ENCODE data around the gene TEX264.

Gene TEX264

GRCh38 chr3:51675201-51675611 is 4.2 kb downstream of the TEX264 start:
- peak; percentile 34 for DNase-seq
- ATAC-seq: peak; percentile 44

GRCh38 chr3:51676102-51676640 is 5.1 kb downstream of the TEX264 start:
- no peak for ATAC-seq
- DNase-seq: no peak

GRCh38 chr3:51677358-51677757 is 6.3 kb downstream of the TEX264 start:
- ATAC-seq (no peak), DNase-seq (no peak)

GRCh38 chr3:51678186-51678585 is 7.1 kb downstream of the TEX264 start:
- DNase-seq (no peak), ATAC-seq (no peak)

DNA sequence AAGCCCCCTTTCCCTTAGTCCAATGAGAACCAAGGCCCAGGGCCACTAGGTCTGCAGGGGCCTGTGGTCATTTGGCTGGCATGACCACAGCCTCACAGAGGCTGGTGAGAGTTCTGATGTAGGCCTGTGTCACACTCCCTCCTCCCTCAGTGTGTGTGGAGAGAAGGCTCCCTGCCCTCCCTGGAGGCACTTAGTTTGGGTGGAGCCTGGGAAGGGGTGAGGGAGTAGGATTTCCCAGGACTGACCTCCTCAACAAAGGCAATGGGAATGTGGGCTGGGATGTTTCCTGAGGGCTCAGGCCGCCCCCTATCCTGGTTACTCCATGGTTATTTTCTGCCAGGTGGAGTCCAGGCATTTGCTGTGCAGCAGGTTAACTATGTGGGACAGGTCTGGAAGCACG is 7.6 kb downstream of the TEX264 start:
- ATAC-seq: no peak

DNA sequence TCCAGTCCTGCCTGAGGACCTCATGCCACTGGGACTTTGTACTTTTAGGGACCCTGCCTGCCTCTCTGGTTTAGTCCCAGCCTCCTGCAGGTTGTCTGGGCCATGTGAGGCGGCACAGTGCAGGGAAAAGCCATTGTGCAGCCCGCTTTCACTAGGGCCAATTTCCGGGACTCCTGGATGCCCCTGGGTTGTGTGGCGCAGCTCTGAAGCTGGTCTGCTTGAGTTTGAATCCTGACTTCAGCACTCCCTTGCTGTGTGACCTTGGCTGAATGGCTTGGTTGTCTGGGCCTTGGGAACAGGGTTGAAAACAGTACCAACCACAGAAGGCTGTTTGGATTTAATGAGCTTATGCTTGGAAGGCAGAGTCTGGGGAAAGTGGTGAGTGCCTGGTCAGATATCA is 8.3 kb downstream of the TEX264 start:
- ATAC-seq (no peak), DNase-seq (no peak)

More for the DNA sequence above, 7.6 kb downstream of the TEX264 start:
- no peak for DNase-seq

DNA sequence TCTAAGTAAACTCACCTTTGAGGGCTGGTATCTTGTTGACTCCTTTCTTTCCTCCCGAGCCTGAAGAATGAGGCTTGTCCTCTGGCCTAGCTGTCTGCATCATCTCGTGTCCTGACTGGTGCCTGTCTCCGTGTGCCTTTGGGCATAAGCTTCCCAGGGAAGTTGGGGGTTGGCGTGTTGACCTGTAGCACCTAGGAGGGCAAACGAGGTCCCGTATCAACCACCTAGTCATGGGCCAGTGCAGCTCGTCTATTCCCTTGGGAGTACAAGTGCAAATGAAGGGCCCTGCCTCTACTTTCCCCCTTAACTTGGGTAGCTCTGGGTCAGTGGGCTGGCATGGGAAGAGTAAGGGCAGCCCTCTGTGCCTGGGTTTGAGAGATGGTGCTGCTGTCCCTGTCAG is 8.7 kb downstream of the TEX264 start:
- DNase-seq: no peak
- ATAC-seq: no peak

- ATAC-seq (no peak), DNase-seq (no peak)
Measured at GRCh38 chr3:51680196-51680595, 9.1 kb downstream of the TEX264 start.

- DNase-seq (no peak), ATAC-seq (no peak)
Measured at GRCh38 chr3:51680663-51681230, 9.7 kb downstream of the TEX264 start.

- DNase-seq (peak; percentile 38), ATAC-seq (no peak)
Measured at GRCh38 chr3:51681453-51681852, 10.4 kb downstream of the TEX264 start.

GRCh38 chr3:51682079-51682478 is 11.0 kb downstream of the TEX264 start:
- ATAC-seq: peak; percentile 71
- DNase-seq: peak; percentile 65

DNA sequence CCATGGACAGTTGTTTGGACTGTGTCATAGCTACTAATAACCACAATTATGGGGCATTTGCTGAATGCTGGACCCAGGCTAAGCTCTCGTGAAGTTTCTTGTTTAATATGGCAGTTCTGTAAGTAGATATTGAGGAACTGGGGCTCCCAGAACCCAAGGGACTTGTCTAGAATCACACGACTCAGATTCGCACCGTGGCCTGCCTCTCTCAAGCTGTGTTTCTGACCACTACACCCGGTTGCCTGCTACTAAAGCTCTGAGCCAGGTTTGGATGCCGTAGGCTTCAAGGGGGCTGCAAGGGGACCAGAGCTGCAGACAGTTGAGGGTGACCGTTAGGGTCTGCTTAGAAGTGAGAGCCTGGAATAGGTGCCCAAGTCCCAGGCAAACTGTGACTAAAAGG is 11.5 kb downstream of the TEX264 start:
- ATAC-seq: no peak
- DNase-seq: no peak

GRCh38 chr3:51683566-51683965 is 12.5 kb downstream of the TEX264 start:
- no peak for DNase-seq

GRCh38 chr3:51684971-51685751 is 14.1 kb downstream of the TEX264 start:
- ATAC-seq (no peak), DNase-seq (no peak)

More at GRCh38 chr3:51683566-51683965, 12.5 kb downstream of the TEX264 start:
- no peak for ATAC-seq

DNA sequence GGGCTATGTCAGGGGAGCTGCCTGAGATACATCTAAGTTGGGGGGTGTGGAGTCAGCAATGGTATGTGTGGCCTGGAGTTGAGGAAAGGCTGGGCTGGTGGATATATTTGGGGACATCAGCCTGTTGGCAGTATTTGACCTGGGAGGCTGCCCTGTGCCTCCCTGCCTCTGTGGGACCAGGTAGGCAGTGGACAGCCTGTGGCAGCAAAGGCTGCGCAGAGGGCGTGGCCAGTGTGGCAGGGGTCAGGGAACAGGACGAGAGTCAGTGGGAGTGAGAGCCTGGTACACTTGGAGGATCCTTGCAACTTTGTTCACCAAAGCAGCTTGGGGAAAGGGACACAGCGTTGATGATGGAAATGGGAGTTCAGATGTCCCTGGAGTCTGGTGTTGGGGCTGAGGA is 15.0 kb downstream of the TEX264 start:
- no peak for ATAC-seq

DNA sequence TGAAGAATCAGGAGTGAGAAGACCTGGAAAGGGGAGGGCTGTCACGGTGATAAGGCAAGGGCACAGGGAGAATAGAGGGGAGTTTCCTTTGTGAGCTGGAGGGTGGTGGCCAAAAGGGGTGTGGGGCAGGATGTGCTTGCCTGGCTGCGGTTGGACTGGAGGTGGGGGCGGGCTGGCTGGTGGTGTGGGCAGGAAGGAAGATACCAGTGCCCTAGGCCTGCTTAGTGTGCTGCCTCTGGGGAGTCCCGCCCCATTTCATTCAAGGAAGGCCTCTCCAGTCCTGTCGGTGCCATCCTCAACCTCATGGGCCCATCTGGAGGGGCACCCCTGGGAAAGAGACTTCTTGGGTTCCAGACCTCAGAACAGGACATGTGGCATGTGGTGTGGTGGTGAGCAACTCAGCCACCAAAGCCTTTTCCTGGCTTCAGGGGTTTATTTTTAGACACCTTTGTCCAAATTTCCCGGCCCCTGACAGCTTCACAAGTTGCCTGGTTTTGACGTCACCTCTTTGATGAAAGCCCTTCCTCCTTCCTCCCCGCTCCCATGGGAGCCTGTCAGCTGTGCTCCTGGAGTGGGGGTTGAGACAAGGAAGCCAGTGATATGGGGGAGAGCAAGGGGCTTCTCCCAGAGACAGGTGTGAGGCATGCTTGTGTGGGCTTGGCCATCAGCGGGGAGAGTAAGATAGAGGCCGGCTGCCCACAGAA is 15.6 kb downstream of the TEX264 start:
- DNase-seq (peak; percentile 85), ATAC-seq (peak; percentile 88)

More for the DNA sequence above, 15.0 kb downstream of the TEX264 start:
- no peak for DNase-seq

DNA sequence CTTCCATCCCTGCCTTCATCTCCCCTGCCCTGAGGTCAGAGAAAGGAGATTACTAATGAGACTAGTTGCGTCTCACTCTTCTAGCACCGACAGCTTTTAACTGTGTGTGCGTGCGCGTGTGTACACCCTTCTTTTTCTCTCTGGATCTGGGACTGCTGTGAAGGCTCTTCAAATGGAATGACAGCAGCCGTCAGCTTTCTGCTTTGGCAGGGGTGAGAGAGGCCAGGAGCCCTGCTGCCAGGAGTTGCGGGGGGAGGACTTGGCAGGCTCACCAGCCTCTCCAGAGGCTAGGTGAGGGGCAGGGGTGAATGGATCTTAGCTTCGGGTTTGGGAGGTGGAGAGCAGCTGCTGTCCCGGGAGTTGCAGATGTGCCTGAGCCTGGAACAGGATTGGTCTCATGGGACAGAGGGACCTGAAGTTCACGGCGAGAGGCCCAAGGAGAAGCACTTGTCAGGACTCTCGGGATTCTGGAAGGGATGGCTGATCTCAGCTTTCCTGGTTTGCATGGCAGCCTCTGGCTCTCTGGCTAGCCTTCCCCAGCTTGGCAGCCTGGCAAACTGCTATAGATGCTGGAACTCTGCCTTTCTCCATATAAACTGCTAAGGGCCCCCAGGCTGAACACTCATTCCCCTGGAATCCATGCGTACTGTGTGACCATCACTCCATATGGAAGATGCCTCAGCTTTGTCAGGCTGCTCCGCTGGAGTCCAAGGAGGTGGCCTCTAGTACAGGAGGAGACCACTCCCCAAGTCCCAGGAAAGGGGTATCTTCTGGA is 16.6 kb downstream of the TEX264 start:
- ATAC-seq: no peak
- DNase-seq: no peak

DNA sequence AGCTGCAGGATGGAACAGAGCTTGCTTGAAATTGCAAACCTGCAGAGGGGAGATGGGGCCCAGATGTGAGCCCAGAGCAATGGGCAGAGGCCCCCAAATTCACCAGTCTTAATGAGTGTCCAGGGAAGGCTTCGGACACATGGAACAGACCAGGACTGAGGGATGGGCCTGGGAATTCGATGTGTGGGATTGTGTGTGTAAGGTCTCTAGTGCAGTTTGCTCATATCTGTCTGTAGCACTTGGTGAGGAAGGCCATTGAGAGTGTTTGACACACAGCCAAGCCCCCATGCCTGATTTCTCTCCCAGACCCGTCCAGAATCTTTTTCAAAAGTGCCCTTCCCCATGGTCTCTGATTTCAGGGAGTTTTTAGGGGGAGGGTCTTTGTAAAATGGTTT is 17.2 kb downstream of the TEX264 start:
- DNase-seq (no peak), ATAC-seq (no peak)

DNA sequence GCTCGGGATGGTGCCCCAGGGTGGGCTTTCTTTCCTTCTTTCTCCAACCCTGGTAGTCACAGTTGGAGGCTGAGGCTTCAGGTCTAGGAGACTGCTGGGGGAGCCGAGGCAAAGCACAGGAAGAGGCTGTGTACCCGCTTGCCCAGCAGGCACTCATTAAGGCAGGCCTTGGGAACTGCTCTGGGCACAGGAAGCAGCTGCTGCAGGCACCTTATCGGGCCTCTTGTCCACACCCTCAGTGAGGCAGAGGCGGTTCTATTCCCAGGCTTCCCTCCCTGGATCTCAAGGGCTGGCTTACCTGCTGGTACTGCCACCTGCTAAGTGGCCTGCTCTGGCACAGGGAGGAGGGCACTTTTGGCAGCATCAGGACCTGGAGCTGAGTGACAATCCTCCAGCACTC is 20.0 kb downstream of the TEX264 start:
- ATAC-seq (no peak), DNase-seq (no peak)

DNA sequence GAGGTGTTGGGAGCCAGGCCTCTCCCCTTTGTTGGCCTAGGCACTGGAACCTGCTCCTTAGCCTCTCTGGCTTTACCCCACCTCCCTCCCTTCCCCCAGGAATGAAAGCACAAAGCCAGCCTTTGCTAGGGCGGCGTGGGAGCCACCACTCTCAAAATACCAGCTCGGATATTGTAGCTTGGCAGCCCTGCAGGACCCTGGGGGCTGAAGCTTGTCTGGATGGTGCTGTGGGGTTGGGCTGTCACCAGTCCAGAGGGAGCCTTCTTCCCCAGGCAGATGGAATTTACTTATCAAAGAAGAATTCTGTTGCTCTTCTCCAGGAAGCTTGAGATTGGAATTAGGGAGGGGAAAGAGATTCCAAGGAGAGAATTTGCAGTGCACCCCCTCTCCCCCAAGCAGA is 20.9 kb downstream of the TEX264 start:
- ATAC-seq (no peak), DNase-seq (no peak)

DNA sequence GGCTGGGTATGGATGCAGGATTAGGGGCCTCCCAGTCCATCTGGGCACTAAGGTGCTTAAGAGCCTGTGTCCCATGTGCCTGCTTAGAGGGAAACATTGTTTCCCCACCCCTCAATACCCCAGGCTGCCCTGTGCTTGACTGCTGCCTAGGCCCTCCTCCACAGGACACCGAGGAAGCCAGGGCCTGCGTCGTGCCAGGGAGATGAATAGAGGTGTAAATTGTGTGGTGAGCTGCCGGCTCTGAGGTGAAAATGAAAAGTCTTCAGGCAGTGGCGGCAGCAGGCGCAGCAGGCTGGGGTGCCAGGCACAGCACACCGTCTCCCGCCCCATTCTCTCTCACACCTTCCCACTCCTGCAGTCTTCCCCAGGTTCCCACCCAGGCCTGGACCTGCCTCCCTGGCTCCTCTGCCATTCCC is 21.9 kb downstream of the TEX264 start:
- ATAC-seq: no peak
- DNase-seq: no peak

DNA sequence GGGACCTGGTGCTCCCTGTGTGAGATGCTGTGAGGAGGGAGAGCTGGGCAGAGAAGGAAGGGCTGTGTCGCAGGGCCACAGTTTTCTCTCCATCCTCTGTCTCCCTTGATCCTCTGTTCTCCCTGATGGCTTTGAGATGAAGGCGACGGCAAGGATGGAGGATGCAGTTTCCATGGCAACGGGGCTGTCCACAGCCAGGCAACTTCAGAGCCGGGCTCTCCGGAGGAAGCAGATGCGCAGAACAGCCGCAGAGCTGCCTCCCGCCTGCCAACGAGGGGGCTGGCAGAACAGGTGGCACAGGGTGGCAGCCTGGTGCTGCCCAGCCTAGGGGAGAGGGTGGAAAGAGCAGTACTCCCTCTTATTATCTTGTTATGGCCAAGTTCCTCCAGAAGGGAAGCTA is 25.9 kb downstream of the TEX264 start:
- DNase-seq (no peak), ATAC-seq (no peak)

All from stimulated activated naive CD8-positive, alpha-beta T cell treated with anti-CD3 and anti-CD28 coated beads, Interleukin-15, Interleukin-2, amounts not matched to agents 100 U/mL and 50 U/mL, for 24 hours (primary cell).